H9 (cell line): ENCODE results near the gene TOP1. TPM values are rescaled to one million over a fixed set of nuclear protein-coding genes. Genes with fewer than 3 reads are reported as not detected.
"Not testable (repeated sequence)": the region's sequence is repeated elsewhere in the genome, so short reads cannot be mapped to it uniquely, and the experiment has no call there.

Experiments
- DNase-seq: peaks from one replicate; pipeline ENCODE4 v3.0.0-alpha.2; 2017
- H2AFZ ChIP-seq: one replicate; pipeline ENCODE4 v1.6.1; 2013; ENCODE audit warnings: mild to moderate bottlenecking, low read length, control low read depth, moderate library complexity
- H2AK5ac ChIP-seq: 2 replicates; pipeline ENCODE4 v1.6.1; 2013; ENCODE audit warnings: low read length, control low read depth, mixed read lengths; ENCODE audit not compliant: insufficient read length
- H2BK120ac ChIP-seq: one replicate; pipeline ENCODE4 v1.6.1; 2013; ENCODE audit warnings: low read depth, mild to moderate bottlenecking, low read length, control low read depth, inconsistent platforms; ENCODE audit not compliant: poor library complexity, severe bottlenecking
- H2BK12ac ChIP-seq: 2 replicates; pipeline ENCODE4 v1.6.1; 2013; ENCODE audit warnings: low read length, control low read depth, mixed read lengths, low read depth; ENCODE audit not compliant: insufficient read length
- H2BK15ac ChIP-seq: 2 replicates; pipeline ENCODE4 v1.6.1; 2013; ENCODE audit warnings: low read depth, low read length, control low read depth
- H2BK20ac ChIP-seq: one replicate; pipeline ENCODE4 v1.6.1; 2013; ENCODE audit warnings: low read depth, mild to moderate bottlenecking, low read length, control low read depth, inconsistent platforms; ENCODE audit not compliant: poor library complexity, severe bottlenecking
- H2BK5ac ChIP-seq: 2 replicates; pipeline ENCODE4 v1.6.1; 2013; ENCODE audit warnings: low read length, control low read depth, mixed read lengths; ENCODE audit not compliant: insufficient read length
- H3K14ac ChIP-seq: 2 replicates; pipeline ENCODE4 v1.6.1; 2013; ENCODE audit warnings: low read length, control low read depth; ENCODE audit not compliant: insufficient read depth
- H3K18ac ChIP-seq: 2 replicates; pipeline ENCODE4 v1.6.1; 2013; ENCODE audit warnings: low read depth, mild to moderate bottlenecking, mixed read lengths, low read length, control low read depth; ENCODE audit not compliant: insufficient read length
- H3K23ac ChIP-seq: 2 replicates; pipeline ENCODE4 v1.6.1; 2013; ENCODE audit warnings: low read length, control low read depth, mixed read lengths, low read depth; ENCODE audit not compliant: insufficient read length
- H3K23me2 ChIP-seq: 2 replicates; pipeline ENCODE4 v1.6.1; 2013; ENCODE audit warnings: low read depth, mild to moderate bottlenecking, mixed read lengths, low read length, control low read depth; ENCODE audit not compliant: insufficient read length, poor library complexity, severe bottlenecking
- H3K27ac ChIP-seq: 2 replicates; pipeline ENCODE4 v1.5.1; 2013; ENCODE audit warnings: low read length, control low read depth, mixed read lengths, low read depth; ENCODE audit not compliant: insufficient read length
- H3K27me3 ChIP-seq: 2 replicates; pipeline ENCODE4 v1.6.1; 2013; ENCODE audit warnings: low read length, control low read depth, inconsistent platforms; ENCODE audit not compliant: insufficient read depth
- H3K4ac ChIP-seq: 2 replicates; pipeline ENCODE4 v1.6.1; 2013; ENCODE audit warnings: low read depth, mild to moderate bottlenecking, control low read depth, inconsistent platforms, low read length, moderate library complexity
- H3K4me1 ChIP-seq: 2 replicates; pipeline ENCODE4 v1.6.1; 2013; ENCODE audit warnings: low read length, control low read depth, inconsistent platforms; ENCODE audit not compliant: insufficient read depth
- H3K4me2 ChIP-seq: 2 replicates; pipeline ENCODE4 v1.6.1; 2013; ENCODE audit warnings: low read length, control low read depth, mixed read lengths; ENCODE audit not compliant: insufficient read length, insufficient read depth
- H3K56ac ChIP-seq: 2 replicates; pipeline ENCODE4 v1.6.1; 2013; ENCODE audit warnings: low read depth, mild to moderate bottlenecking, mixed read lengths, low read length, control low read depth; ENCODE audit not compliant: insufficient read length
- H3K79me1 ChIP-seq: 2 replicates; pipeline ENCODE4 v1.6.1; 2013; ENCODE audit warnings: low read depth, mild to moderate bottlenecking, moderate library complexity, low read length, control low read depth, inconsistent platforms; ENCODE audit not compliant: insufficient read depth, poor library complexity, severe bottlenecking
- H3K79me2 ChIP-seq: 2 replicates; pipeline ENCODE4 v1.6.1; 2013; ENCODE audit warnings: low read length, control low read depth, inconsistent platforms; ENCODE audit not compliant: insufficient read depth
- H3K9ac ChIP-seq: 2 replicates; pipeline ENCODE4 v1.6.1; 2013; ENCODE audit warnings: low read length, control low read depth, mixed read lengths; ENCODE audit not compliant: insufficient read length; ENCODE audit errors: extremely low read depth
- H3K9me3 ChIP-seq: one replicate; pipeline ENCODE4 v1.6.1; 2013; ENCODE audit warnings: low read depth, low read length, inconsistent platforms; ENCODE audit not compliant: control insufficient read depth
- H3T11ph ChIP-seq: one replicate; pipeline ENCODE4 v1.6.1; 2013; ENCODE audit warnings: mild to moderate bottlenecking, low read length, control low read depth, inconsistent platforms
- H4K20me1 ChIP-seq: one replicate; pipeline ENCODE4 v1.6.1; 2013; ENCODE audit not compliant: control insufficient read depth, insufficient read length, insufficient read depth
- H4K5ac ChIP-seq: 2 replicates; pipeline ENCODE4 v1.6.1; 2013; ENCODE audit warnings: low read depth, mild to moderate bottlenecking, mixed read lengths, low read length, control low read depth; ENCODE audit not compliant: insufficient read length
- H4K8ac ChIP-seq: replicated peaks from 2 replicates; pipeline ENCODE4 v1.6.1; 2013; ENCODE audit warnings: low read length, control low read depth, mixed read lengths, low read depth; ENCODE audit not compliant: insufficient read length
- H4K91ac ChIP-seq: 2 replicates; pipeline ENCODE4 v1.6.1; 2013; ENCODE audit warnings: low read depth, mild to moderate bottlenecking, moderate library complexity, mixed read lengths, low read length, control low read depth; ENCODE audit not compliant: insufficient read length
- H3K27ac Mint-ChIP-seq, 3 experiments: 2 replicates in 2 of 3; 3 replicates in 1 of 3; pipeline ENCODE4 v1.8.0; 2020 to 2021; ENCODE audit warnings: mixed read lengths in 3 of 3, mild to moderate bottlenecking in 1 of 3, moderate library complexity in 1 of 3
- H3K27me3 Mint-ChIP-seq: 2 replicates; pipeline ENCODE4 v1.8.0; 2021; ENCODE audit warnings: low read depth, mild to moderate bottlenecking, moderate library complexity, mixed read lengths
- H3K36me3 Mint-ChIP-seq, 3 experiments: 2 replicates in 2 of 3; 3 replicates in 1 of 3; pipeline ENCODE4 v1.8.0; 2020 to 2021; ENCODE audit warnings: low read depth in 3 of 3, mixed read lengths in 3 of 3; ENCODE audit not compliant: insufficient read depth in 1 of 3
- H3K4me1 Mint-ChIP-seq, 2 experiments: 2 replicates each; pipeline ENCODE4 v1.8.0; 2020; ENCODE audit warnings: mixed read lengths in 2 of 2
- H3K4me3 Mint-ChIP-seq, 2 experiments: 2 replicates in 1 of 2; 3 replicates in 1 of 2; pipeline ENCODE4 v1.8.0; 2020 to 2021; ENCODE audit warnings: mild to moderate bottlenecking in 2 of 2, mixed read lengths in 2 of 2, moderate library complexity in 1 of 2
- H3K9me3 Mint-ChIP-seq, 2 experiments: 2 replicates in 1 of 2; 3 replicates in 1 of 2; pipeline ENCODE4 v1.8.0; 2020; ENCODE audit warnings: mild to moderate bottlenecking in 2 of 2, mixed read lengths in 2 of 2, moderate library complexity in 1 of 2
- CTCF ChIP-seq: fragments of 200-600 bp; sonication (generic); conservative IDR thresholded peaks from 3 replicates; pipeline ENCODE4 v1.8.0; 2021; ENCODE audit warnings: antibody characterized with exemption, mild to moderate bottlenecking
- WGBS: extraction: QIAGEN DNeasy Blood & Tissue Kit; methylation state at CpG from one replicate; pipeline ENCODE4 v1.1.7; 2013; ENCODE audit warnings: missing lambda C conversion rate, low lambda C conversion rate, mixed read lengths; ENCODE audit not compliant: insufficient read length; ENCODE audit errors: extremely low coverage; 5-methylcytosine and 5-hydroxymethylcytosine counted together
- total RNA-seq: library from RNA; stranded (reverse); gene quantifications from 2 replicates; pipeline ENCODE4 v1.2.1, GENCODE V29; 2021

The TOP1 gene
- total RNA-seq, 1 experiment from 2014 or later, result 96.4 TPM

GRCh38 chr20:41131594-41132387 is 103.2 kb downstream of the TOP1 start:
- no peak overlapping the region for H3K4me3 Mint-ChIP-seq
- no peak overlapping the region for H3K18ac ChIP-seq
- no peak overlapping the region for H3T11ph ChIP-seq
- no peak overlapping the region for H2BK5ac ChIP-seq
- H3K79me1 ChIP-seq, result no peaks in the 10 kb centered on the region
- no peak overlapping the region; a peak in 1 of 7 replicates for H3K27ac Mint-ChIP-seq
- H2AK5ac ChIP-seq, result no peak overlapping the region
- H4K5ac ChIP-seq, result no peak overlapping the region
- no peaks in the 10 kb centered on the region for H3K27me3 ChIP-seq
- H3K36me3 Mint-ChIP-seq, result peaks cover 0 to 15% (median 6%) of the 10 kb centered on the region in 3 experiments; a peak in 6 of 7 replicates
- H2BK15ac ChIP-seq, result no peak overlapping the region
- no peak overlapping the region for H3K4me2 ChIP-seq
- no CpG with 5 or more reads among the region's 5 CpGs for WGBS
- peaks cover 10% of the 10 kb centered on the region for H3K27me3 Mint-ChIP-seq
- no peak overlapping the region for H2BK120ac ChIP-seq
- no peaks in the 10 kb centered on the region for H4K20me1 ChIP-seq
- no peak overlapping the region for H3K14ac ChIP-seq
- peaks cover 7% of the 10 kb centered on the region for H3K23me2 ChIP-seq
- H4K8ac ChIP-seq, result no peak overlapping the region
- no peak overlapping the region for H4K91ac ChIP-seq
- no peak overlapping the region for H2BK12ac ChIP-seq
- H3K27ac ChIP-seq, result no peak overlapping the region
- no peak overlapping the region for H2BK20ac ChIP-seq
- no peak overlapping the region for H3K9ac ChIP-seq
- DNase-seq, result no peak
- no peaks in the 10 kb centered on the region for H3K9me3 ChIP-seq
- peaks cover 15% of the 10 kb centered on the region in 2 experiments for H3K4me1 Mint-ChIP-seq
- H3K23ac ChIP-seq, result no peak overlapping the region
- H3K9me3 Mint-ChIP-seq, result peaks cover 0 to 3% of the 10 kb centered on the region in 2 experiments; a peak in 4 of 5 replicates
- no peak overlapping the region for H3K4ac ChIP-seq
- no peak overlapping the region for H2AFZ ChIP-seq
- no peaks in the 10 kb centered on the region for H3K79me2 ChIP-seq
- TF ChIP-seq CTCF, result no peak
- peaks cover 5% of the 10 kb centered on the region; the same call in 1 of the 2 replicates for H3K4me1 ChIP-seq
- no peak overlapping the region for H3K56ac ChIP-seq

- Mint-ChIP-seq H3K4me1 (peaks cover 15% of the 10 kb centered on the region in 2 experiments), H3K36me3 (peaks cover 0 to 11% (median 6%) of the 10 kb centered on the region in 3 experiments; a peak in 6 of 7 replicates), H3K27me3 (peaks cover 10% of the 10 kb centered on the region)
- not testable (repeated sequence) for H4K8ac ChIP-seq, H2BK20ac ChIP-seq, H3K79me1 ChIP-seq, H3K56ac ChIP-seq, DNase-seq, H2BK5ac ChIP-seq, H3K27ac ChIP-seq, H3K9ac ChIP-seq, H4K20me1 ChIP-seq, H2AK5ac ChIP-seq, H2BK12ac ChIP-seq, H3K4me2 ChIP-seq, H3K23ac ChIP-seq, H4K5ac ChIP-seq, H2AFZ ChIP-seq, H3K18ac ChIP-seq, H3K23me2 ChIP-seq, H3K4me3 Mint-ChIP-seq, H4K91ac ChIP-seq, H3K4ac ChIP-seq, H3K9me3 Mint-ChIP-seq, H2BK15ac ChIP-seq, H3K27ac Mint-ChIP-seq, H3K4me1 ChIP-seq, H2BK120ac ChIP-seq, H3K79me2 ChIP-seq, H3K14ac ChIP-seq, H3K9me3 ChIP-seq, H3T11ph ChIP-seq, H3K27me3 ChIP-seq
- no CpG with 5 or more reads among the region's 9 CpGs for WGBS
These were observed 103.8 kb downstream of the TOP1 start for GRCh38 chr20:41132388-41132775.
